GM12801 (cell line): ENCODE measurements around the gene KRTDAP.

Experiments used
- TF ChIP-seq, protein P1 (sequence below): IDR thresholded peaks from one replicate; pipeline ENCODE4 v1.5.1; 2011; ENCODE audit warnings: control low read depth; ENCODE audit not compliant: insufficient read length; ENCODE audit errors: extremely low read depth

KRTDAP gene

DNA sequence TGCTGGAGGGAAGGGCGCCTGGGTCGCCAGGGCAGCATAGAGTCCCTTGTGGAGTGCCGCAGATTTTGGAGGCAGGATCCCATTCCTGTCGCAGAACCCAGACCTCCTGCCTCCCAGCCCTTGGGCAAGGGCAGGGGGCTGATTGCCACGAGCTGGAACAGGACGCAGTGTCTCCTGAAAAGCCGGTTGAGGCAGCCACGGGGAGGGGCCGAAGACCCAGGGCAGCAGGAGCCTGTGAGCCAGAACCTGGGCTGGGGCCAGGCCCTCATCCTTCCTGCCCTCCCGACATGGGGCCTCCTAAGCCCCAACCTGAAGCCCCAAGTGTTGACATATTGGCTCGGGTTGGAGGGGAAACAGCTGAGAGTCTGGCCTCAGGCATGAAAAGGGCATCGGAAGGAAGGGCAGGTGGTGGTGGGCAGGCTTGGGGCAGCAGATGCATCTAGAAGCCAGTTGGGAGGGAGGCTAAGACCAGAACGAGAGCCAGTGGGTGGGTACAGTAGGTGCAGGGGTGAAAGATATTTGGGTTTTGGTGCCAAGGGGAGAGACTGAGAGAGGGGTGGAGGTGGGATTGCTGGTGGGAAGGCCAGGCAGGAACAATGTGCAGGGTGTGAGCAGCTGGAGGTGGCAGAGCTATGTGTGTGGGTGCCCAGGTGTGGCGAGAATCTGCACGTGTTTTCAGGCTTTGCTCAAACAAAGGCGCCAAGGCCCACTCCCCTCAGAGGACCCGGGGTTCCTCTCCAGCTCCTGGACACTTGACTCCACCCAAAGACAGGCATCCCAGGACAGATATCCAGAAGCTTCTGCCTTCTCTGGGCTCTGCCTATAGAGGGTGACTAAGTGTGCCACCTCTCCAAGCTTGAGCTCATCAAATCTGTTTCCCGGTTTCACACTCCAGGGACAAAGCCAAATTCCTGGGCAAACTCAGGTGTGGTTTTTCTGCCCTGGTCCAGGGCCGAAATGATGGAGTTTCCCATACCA, 39.3 kb upstream of the KRTDAP start:
- TF ChIP-seq, protein P1, sequence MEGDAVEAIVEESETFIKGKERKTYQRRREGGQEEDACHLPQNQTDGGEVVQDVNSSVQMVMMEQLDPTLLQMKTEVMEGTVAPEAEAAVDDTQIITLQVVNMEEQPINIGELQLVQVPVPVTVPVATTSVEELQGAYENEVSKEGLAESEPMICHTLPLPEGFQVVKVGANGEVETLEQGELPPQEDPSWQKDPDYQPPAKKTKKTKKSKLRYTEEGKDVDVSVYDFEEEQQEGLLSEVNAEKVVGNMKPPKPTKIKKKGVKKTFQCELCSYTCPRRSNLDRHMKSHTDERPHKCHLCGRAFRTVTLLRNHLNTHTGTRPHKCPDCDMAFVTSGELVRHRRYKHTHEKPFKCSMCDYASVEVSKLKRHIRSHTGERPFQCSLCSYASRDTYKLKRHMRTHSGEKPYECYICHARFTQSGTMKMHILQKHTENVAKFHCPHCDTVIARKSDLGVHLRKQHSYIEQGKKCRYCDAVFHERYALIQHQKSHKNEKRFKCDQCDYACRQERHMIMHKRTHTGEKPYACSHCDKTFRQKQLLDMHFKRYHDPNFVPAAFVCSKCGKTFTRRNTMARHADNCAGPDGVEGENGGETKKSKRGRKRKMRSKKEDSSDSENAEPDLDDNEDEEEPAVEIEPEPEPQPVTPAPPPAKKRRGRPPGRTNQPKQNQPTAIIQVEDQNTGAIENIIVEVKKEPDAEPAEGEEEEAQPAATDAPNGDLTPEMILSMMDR: no peak

GRCh38 chr19:35528218-35529038, 38.2 kb upstream of the KRTDAP start, which contains the start of gene SBSN:
Gene SBSN, minus strand, starts transcription at chr19:35528311. Its CDS starts 30 bp downstream, at chr19:35528281.
- TF ChIP-seq, protein P1: no peak

DNA sequence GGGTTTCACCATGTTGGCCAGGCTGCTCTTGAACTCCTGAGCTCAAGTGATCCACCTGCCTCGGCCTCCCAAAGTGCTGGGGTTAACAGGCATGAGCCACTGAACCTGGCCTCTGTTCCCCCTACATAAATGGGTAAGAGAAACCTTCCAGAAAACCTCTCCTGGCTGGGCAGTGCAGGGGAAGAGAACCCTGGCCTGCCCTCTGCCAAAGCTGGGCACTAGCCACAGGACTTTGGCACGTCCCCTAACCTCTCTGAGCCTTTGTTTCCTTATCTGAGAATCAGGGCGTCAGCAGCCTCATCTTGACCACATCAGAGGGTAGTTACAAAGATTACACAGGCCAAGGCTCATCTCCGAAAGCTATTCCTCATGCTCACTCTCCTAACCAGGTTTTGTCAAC, 35.6 kb upstream of the KRTDAP start:
- TF ChIP-seq, protein P1: no peak

- TF ChIP-seq, protein P1: no peak
Observed at GRCh38 chr19:35524181-35524837, 34.0 kb upstream of the KRTDAP start.

GRCh38 chr19:35522745-35523327, 32.6 kb upstream of the KRTDAP start:
- TF ChIP-seq, protein P1: no peak

DNA sequence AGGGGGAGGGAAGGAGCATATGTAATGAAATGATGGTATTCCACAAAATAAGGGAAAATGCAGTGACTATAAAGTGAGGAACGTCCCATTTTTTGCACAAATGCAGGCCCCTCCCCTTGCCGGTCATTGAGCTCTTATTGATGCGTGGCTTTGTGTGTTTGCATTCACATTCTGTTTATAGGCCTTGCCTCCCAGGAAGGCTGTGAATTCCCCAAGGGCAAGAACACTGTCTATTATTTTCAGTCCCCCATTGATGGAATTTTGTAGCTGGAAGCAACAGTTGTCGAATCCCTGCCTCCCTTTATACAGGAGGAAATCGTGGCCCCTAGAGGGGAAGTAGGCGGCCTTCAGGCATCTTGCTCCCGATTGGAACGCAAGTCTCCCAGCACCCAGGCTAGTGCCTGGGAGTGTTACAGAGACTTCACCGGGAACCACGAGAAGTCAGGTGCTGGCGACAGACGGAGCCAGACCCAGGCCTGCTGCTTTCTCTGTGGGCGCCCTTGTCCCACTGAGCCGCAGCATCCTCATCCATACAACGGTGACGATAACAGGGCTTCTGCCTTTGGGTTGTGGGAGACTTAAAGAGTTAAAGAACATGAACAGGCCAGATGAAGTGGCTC, 31.0 kb upstream of the KRTDAP start:
- TF ChIP-seq, protein P1: no peak
